T-helper 17 cell (primary cell): ENCODE results near the gene ACTG1. TPM values are rescaled to one million over a fixed set of nuclear protein-coding genes. Genes with fewer than 3 reads are reported as not detected.

Experiments used
- ATAC-seq: fragments of 150-1000 bp; cut with Tn5 transposase; 2 replicates; pipeline ENCODE4 v1.10.0; 2021; ENCODE audit warnings: mild to moderate bottlenecking, moderate library complexity
- DNase-seq, 3 donors: peaks; one replicate each; pipeline versions ENCODE4 v3.0.0 to v3.0.0-alpha.2; 2020 to 2021
- H3K9me3 ChIP-seq: one replicate; pipeline ENCODE4 v1.7.0; 2013; ENCODE audit warnings: low read length, mild to moderate bottlenecking; ENCODE audit not compliant: control insufficient read depth, poor library complexity, severe bottlenecking
- H3K27ac Mint-ChIP-seq: one replicate; pipeline ENCODE4 v1.8.0; 2022; ENCODE audit warnings: mild to moderate bottlenecking, moderate library complexity, mixed read lengths
- H3K27me3 Mint-ChIP-seq: one replicate; pipeline ENCODE4 v1.8.0; 2022; ENCODE audit warnings: mixed read lengths
- H3K36me3 Mint-ChIP-seq: one replicate; pipeline ENCODE4 v1.8.0; 2022; ENCODE audit warnings: low read depth, mixed read lengths
- H3K4me1 Mint-ChIP-seq: one replicate; pipeline ENCODE4 v1.8.0; 2022; ENCODE audit warnings: mild to moderate bottlenecking, mixed read lengths
- H3K4me3 Mint-ChIP-seq: one replicate; pipeline ENCODE4 v1.8.0; 2022; ENCODE audit warnings: mild to moderate bottlenecking, moderate library complexity, mixed read lengths
- total RNA-seq, 4 donors: library from RNA in 2 of 4; stranded (reverse) in 2 of 4; gene quantifications; one replicate each; pipeline ENCODE4 v1.2.3 and lab custom pipeline; 2022 to 2026

ACTG1 gene
- total RNA-seq, 2 donors from 2014 or later: 1,202 to 1,502 TPM

DNA sequence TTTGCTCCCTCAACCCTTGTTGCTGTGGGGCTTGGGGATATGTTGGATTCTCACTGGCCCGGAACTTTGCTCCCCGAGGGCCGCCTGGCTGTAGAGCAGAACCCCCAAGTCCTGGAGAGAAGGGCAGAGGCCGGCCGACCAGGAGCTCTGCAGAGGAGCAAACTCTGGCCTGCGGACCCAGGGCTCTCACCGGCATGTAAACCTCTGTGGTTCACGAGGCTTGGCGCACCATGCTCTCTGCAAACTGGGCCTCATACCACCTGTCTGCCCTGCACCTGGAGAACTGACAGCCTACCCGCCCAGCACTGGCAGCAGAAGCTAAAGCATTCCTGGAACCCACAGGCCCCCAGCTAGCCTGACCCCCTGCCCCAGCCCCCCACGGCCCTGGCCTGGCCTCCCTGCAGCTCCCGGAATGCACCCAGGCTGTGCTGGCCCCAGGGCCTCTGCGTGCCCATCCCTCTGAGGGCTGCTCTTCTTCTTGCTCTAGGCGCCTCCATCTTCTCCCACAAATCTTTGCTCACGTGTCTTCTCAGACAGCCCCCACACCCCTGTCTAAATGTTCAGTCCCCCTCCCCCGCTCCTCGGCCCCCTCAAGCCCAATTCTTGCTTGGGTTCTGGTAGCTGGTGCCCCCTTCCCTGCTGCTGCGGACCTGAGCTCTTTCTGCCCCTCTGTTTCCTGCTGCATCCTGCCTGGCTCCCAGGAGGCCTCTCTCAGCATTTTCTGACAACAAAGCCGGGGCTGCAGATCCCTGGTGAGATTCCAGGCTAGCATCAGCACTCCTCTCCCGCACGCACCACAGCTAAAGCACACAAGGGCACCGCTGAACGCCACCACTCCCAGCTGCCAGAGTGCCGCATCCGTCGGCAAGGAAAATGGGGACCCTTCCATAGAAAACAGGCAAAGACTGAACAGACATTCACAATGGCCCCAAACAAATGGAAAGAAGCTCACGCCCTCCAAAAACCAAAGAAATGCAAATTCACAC, 23.3 kb downstream of the ACTG1 start:
- ATAC-seq (no peak), DNase-seq (no peak)
- Mint-ChIP-seq H3K27ac (no peak overlapping the region), H3K4me1 (peaks cover 6% of the 10 kb centered on the region), H3K27me3 (no peaks in the 10 kb centered on the region), H3K4me3 (peak overlapping the region; percentile 67), H3K36me3 (no peaks in the 10 kb centered on the region)
- H3K9me3 ChIP-seq: no peaks in the 10 kb centered on the region

DNA sequence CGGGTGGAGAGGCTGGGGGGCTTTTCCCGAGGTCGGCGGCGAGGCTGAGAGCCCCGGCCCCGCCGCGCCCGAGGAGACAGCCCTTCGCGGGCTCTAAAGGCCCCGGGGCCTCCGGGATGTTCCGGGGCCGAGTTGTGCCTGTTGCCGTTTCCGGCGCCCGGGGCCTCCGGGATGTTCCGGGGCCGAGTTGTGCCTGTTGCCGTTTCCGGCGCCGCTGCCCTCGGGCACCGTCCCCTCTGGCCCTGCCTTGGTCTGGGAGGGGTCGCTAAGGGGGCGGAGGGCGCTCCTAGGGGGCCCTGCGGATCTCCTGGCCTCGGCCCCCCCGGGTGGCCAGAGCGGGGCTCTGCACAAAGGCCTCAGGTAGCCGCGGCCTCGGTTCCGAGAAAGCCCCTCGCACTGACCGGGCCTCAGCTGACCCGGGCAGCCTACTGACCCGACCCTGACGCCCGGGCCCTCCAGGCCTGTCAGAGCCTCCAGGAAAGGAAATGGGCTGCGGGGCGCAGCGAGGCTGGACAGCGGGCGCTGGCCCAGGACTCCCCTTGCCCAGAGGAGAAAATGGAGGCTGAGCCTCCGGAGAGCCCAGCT, 24.2 kb downstream of the ACTG1 start:
- no peak overlapping the region for H3K27ac Mint-ChIP-seq
- H3K9me3 ChIP-seq: no peaks in the 10 kb centered on the region
- H3K4me1 Mint-ChIP-seq: peaks cover 6% of the 10 kb centered on the region
- DNase-seq (no peak), ATAC-seq (no peak)
- no peaks in the 10 kb centered on the region for H3K27me3 Mint-ChIP-seq
- H3K4me3 Mint-ChIP-seq: peak overlapping the region; percentile 9
- no peaks in the 10 kb centered on the region for H3K36me3 Mint-ChIP-seq

DNA sequence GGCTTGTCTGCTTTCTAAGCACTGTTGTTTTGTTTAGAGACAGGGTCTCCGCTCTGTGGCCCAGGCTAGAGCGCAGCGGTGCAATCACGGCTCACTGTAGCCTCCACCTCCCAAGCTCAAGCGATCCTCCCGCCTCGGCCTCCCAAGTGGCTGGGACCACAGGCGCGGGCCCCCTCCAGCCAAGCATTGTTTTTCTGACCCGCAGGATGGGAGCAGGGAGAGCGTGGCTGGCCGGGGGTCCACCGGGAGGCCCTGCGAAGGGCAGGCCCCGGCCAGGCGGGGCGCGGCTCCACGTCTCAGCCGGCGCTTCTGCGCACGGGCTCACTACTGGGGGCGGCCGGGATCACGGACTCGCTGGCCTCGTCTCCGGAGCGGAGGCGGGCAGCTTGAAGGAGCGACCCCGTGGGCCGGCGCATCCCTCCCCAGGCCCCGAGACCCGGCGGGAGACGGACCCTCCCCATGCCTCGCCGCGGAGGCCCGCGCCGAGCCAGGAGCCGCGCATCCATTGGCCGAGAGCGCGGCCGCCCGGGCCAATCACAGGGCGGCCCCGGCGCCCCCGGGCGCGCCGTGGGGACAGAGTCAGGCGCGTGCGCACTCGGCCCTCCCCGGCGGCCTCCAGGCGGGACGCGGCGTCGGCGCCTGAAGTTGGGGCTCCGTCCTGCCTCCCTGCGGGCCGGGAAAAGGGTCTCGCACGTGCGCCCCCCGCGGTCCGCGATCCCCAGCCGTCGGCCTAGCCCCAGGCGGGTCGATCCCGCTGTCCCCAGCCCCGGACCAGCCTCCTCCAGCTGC, 24.9 kb downstream of the ACTG1 start:
- DNase-seq (peak; percentile 65 to 72 (median 66)), ATAC-seq (peak; percentile 77)
- Mint-ChIP-seq H3K36me3 (no peaks in the 10 kb centered on the region), H3K4me3 (peak overlapping the region; percentile 75), H3K4me1 (peaks cover 6% of the 10 kb centered on the region), H3K27ac (no peak overlapping the region), H3K27me3 (peaks cover 3% of the 10 kb centered on the region)
- no peaks in the 10 kb centered on the region for H3K9me3 ChIP-seq

DNA sequence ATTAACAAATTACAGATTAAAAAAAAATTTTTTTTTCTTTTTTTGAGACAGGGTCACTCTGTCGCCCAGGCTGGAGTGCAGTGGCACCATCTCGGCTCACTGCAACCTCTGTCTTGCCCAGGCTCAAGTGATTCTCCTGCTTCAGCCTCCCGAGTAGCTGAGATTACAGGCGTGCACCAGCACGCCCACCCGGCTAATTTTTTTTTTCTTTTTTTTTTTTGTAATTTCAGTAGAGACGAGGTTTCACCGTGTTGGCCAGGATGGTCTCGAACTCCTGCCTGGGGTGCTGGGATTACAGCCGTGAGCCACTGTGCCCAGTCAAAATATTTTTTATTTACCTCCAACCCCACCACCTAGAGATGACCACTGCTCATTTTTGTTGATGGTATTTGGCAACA, 25.5 kb downstream of the ACTG1 start:
- Mint-ChIP-seq H3K4me3 (peak overlapping the region; percentile 75), H3K36me3 (no peaks in the 10 kb centered on the region), H3K27ac (no peak overlapping the region), H3K27me3 (peaks cover 9% of the 10 kb centered on the region), H3K4me1 (peaks cover 6% of the 10 kb centered on the region)
- no peak for ATAC-seq
- no peaks in the 10 kb centered on the region for H3K9me3 ChIP-seq
- no peak for DNase-seq

DNA sequence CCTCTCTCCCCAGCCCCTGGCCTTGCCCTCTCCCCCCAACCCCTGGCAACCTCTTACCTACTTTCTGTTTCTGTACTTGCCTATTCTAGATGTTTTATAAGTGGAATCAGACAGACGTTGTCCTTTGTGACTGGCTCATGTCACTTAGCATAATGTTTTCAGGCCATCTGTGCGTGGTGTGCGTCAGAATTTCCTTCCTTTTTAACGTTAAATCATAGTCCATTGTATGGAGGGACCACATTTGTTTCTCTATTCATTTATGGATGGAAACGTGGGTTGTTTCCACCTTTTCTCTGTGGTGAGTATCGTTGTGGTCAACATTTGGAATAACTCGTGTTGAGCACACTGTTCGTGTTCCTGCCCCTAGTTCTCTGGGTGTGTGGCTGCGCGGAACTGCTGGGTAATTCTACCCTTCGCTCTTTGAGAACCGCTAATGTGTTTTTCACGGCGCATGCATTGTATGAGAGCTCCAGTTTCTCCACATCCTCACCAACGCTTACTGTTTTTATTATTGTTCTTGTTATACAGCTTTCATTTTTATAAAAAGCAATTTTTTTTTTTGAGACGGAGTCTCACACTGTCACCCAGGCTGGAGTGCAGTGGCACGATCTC, 26.3 kb downstream of the ACTG1 start:
- no peak overlapping the region for H3K4me3 Mint-ChIP-seq
- no peaks in the 10 kb centered on the region for H3K9me3 ChIP-seq
- ATAC-seq (no peak), DNase-seq (no peak)
- H3K27ac Mint-ChIP-seq: no peak overlapping the region
- peaks cover 8% of the 10 kb centered on the region for H3K4me1 Mint-ChIP-seq
- no peaks in the 10 kb centered on the region for H3K36me3 Mint-ChIP-seq
- H3K27me3 Mint-ChIP-seq: peaks cover 14% of the 10 kb centered on the region

DNA sequence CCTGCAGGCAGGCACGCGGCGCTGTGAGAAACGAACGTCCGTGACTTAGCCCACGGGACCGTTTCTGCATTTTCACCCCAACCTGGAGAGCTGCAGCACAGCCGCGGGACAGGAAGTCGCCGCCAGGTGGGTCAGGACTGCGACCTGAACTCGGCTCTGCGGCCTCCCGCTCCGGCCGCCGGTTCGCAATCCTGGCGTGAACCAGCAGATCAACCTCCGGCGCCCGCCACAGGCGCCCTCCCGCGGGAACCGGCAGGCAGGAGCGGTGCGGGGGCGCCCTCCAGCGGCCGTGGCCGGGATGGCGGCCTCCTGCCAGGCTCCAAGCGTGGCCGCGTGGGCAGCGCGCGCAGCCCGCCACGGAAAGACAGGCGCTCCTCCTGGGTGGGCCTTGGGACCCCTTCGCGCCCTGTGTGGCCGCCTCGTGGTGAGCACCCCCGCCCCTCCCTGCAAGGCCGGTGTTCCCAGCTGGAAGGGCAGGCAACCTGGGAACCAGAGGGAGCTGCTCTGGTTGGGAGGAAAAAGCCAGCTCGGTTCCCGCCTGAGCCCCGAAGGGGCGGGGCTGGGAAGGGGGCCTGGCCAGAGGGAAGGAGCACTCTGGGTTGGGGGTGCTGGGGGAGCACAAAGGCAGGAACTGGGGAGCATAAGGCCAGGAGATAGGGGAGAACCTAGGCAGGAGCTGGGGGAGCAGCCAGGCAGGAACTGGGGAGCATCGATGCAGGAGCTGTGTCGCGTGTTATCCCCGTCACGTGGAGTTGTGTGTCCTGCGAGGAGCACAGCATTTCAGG, 28.2 kb downstream of the ACTG1 start:
- DNase-seq: peak; percentile 78 to 90 (median 83)
- H3K4me1 Mint-ChIP-seq: peaks cover 6% of the 10 kb centered on the region
- no peak overlapping the region for H3K27ac Mint-ChIP-seq
- no peaks in the 10 kb centered on the region for H3K9me3 ChIP-seq
- H3K27me3 Mint-ChIP-seq: peaks cover 28% of the 10 kb centered on the region
- peak; percentile 84 for ATAC-seq
- H3K36me3 Mint-ChIP-seq: no peaks in the 10 kb centered on the region
- H3K4me3 Mint-ChIP-seq: peak overlapping the region; percentile 9

DNA sequence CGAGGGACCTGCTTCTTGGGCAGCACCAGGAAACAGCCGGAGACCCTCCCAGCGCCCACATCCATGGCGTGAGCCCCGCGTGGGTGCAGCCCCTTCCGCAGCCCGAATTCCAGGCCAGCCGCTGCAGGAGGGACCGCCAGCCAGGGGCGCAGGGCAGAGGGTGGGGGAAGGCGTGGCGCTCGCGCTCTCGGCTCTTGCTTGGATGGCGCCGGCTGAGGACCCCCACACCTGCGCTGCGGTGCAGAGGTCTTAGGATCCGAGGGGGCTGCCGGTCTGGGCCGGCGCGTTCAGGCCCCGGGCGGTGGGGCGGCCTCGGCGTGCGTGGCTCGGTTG, 28.8 kb downstream of the ACTG1 start:
- peaks cover 6% of the 10 kb centered on the region for H3K4me1 Mint-ChIP-seq
- H3K27ac Mint-ChIP-seq: no peak overlapping the region
- H3K27me3 Mint-ChIP-seq: peaks cover 33% of the 10 kb centered on the region
- H3K36me3 Mint-ChIP-seq: no peaks in the 10 kb centered on the region
- H3K4me3 Mint-ChIP-seq: peak overlapping the region; percentile 80
- ATAC-seq (no peak), DNase-seq (no peak)
- H3K9me3 ChIP-seq: no peaks in the 10 kb centered on the region

DNA sequence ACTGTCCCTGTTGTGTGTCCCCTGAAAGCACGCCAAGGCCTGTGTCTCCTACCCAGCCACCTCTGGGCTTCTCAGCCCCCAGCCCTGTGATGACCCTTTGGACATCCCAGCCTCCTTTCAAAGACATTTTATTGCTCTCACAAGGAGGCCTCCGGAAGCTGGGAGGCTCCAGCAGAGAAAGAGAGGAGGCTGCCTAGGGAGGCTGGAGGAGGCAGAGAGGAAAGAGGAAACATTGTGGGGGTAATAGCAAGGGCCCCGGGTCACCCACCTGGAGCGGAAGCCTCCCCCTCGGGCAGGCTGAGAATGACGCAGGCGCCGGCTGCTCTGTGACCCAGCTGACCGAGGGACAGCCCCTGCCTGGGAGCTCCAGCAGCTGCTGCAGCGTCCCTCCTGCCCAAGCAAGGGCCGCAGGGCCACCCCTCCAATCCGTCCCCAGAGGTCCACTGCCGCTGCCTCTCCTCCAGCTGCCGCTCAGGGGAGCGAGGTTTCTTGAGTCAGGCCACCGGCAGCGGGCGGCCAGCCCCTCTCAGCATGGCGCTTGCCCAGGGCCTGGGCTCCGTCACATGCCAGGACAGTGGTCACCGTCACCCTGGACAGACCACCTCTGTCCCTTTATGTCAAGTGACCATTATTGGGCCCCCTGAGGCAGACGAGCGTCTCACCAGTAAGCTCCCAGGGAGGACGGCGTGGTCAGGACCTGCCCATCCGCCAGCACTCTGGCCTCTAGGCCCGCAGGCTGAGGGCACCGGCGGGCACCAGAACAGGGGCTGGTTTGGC, 29.3 kb downstream of the ACTG1 start:
- Mint-ChIP-seq H3K4me1 (peaks cover 6% of the 10 kb centered on the region), H3K27me3 (peaks cover 34% of the 10 kb centered on the region), H3K36me3 (no peaks in the 10 kb centered on the region), H3K4me3 (peak overlapping the region; percentile 80), H3K27ac (peak overlapping the region; percentile 56)
- no peak for ATAC-seq
- no peaks in the 10 kb centered on the region for H3K9me3 ChIP-seq
- DNase-seq: no peak

DNA sequence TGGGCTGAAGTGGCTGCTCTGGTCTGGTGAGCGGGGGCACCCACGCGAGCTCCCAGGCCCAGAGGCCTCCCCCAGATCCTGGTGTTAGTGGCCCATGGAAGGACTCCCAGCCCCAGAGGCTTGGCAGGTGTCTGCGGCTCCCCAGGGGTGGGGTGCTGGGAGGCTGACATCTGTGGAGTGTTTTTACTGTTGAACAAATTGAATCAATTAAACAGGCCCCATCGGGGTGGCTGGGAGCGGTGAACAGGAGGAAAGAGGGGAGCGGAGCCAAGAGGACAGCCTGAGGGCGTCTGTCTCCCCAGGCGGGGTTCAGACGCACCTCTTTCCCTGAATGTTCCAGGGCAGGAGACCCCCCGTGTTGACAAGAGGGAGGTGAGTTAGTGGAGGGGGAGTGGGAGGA, 29.9 kb downstream of the ACTG1 start:
- peaks cover 39% of the 10 kb centered on the region for H3K27me3 Mint-ChIP-seq
- H3K36me3 Mint-ChIP-seq: no peaks in the 10 kb centered on the region
- ATAC-seq (no peak), DNase-seq (no peak)
- peak overlapping the region; percentile 56 for H3K27ac Mint-ChIP-seq
- H3K4me1 Mint-ChIP-seq: peaks cover 6% of the 10 kb centered on the region
- H3K4me3 Mint-ChIP-seq: peak overlapping the region; percentile 80
- no peaks in the 10 kb centered on the region for H3K9me3 ChIP-seq

DNA sequence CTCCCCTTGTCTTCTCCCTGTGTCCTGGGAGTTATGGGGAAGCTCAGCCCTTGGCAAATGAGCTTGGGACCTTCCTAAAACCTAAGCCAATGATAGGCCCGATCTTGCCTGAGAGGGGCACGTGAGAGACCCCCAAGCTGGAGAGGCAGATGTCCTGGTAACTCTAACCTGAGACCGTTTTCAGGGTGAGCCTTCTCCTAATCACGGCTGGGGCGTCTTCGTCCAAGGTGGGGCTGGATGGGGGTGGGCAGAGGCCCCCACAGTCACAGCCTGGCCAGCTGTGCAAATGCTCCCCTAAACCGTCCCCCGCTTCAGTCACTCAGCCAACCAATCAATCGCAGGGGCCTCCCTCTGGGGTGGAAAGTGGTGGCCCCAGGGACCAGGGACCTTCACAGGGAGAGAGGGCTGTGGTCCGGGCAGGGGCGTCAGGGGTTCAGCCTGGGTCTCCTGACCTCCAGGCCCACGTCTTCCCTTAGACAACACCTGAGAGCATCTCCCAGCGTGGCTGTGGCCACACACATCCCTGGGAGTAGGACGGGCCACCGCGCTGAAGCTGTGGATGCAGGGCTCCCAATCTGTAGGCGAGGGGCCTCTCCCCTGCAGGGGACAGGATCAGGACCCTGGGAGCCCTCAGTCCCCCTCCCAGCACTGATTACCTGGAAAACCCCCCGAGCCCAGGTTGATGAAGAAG, 30.6 kb downstream of the ACTG1 start:
- Mint-ChIP-seq H3K27me3 (peaks cover 39% of the 10 kb centered on the region), H3K4me1 (peaks cover 6% of the 10 kb centered on the region), H3K4me3 (peak overlapping the region; percentile 80), H3K27ac (peak overlapping the region; percentile 56), H3K36me3 (no peaks in the 10 kb centered on the region)
- H3K9me3 ChIP-seq: no peaks in the 10 kb centered on the region
- ATAC-seq (no peak), DNase-seq (no peak)

DNA sequence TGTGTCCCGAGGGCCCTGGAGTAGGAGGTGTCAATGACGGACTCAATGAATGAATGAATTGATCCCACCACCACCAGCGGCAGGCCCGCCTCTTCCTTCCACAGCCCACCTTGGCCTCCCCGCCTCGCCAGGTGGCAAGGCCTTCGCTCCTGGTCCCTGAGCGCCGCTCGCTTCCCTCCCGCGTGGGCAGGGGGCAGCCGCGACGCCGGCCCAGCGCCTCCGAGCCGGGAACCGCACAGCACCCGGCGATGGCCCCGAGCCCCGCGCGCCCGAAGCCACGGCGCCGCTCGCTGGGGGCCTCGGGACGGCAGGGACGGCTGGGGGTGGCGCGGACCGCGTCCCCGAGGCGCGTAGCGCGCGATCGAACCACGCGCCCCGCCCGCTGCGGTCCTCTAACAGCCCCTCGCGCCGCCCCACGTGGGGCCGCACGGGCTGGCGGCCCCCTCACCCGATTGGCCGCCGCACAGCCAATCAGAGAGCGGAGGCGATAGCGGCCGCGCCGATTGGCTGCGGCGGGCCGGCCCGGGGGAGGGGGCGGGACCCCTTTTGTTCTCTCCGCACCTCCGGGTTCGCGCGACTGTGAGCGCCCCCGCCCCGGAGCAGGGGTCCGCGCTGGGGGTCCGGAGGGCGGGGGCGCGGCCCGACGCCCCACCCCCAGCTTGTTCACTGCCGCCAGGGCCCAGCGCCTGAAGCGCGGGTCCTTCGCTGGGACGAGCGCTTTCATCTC, 31.4 kb downstream of the ACTG1 start:
- H3K36me3 Mint-ChIP-seq: no peaks in the 10 kb centered on the region
- no peaks in the 10 kb centered on the region for H3K9me3 ChIP-seq
- peaks cover 39% of the 10 kb centered on the region for H3K27me3 Mint-ChIP-seq
- ATAC-seq (peak; percentile 74), DNase-seq (peak; percentile 37 to 60 (median 56))
- H3K27ac Mint-ChIP-seq: no peak overlapping the region
- peak overlapping the region; percentile 80 for H3K4me3 Mint-ChIP-seq
- H3K4me1 Mint-ChIP-seq: peaks cover 6% of the 10 kb centered on the region
